ENCODE data around the gene FAM110D.
A peak's percentile ranks its signal among the peaks of the same experiment; 100 is the strongest.

Gene FAM110D

GRCh38 chr1:26114165-26114927 is 44.5 kb upstream of the FAM110D start:
- TF ChIP-seq, protein P1, sequence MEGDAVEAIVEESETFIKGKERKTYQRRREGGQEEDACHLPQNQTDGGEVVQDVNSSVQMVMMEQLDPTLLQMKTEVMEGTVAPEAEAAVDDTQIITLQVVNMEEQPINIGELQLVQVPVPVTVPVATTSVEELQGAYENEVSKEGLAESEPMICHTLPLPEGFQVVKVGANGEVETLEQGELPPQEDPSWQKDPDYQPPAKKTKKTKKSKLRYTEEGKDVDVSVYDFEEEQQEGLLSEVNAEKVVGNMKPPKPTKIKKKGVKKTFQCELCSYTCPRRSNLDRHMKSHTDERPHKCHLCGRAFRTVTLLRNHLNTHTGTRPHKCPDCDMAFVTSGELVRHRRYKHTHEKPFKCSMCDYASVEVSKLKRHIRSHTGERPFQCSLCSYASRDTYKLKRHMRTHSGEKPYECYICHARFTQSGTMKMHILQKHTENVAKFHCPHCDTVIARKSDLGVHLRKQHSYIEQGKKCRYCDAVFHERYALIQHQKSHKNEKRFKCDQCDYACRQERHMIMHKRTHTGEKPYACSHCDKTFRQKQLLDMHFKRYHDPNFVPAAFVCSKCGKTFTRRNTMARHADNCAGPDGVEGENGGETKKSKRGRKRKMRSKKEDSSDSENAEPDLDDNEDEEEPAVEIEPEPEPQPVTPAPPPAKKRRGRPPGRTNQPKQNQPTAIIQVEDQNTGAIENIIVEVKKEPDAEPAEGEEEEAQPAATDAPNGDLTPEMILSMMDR (IDR thresholded peaks at IDR 0.05; ENCODE audit: low read depth, low read length) = no peak
- in situ Hi-C loops (cut with HindIII; ENCODE audit: low sequenced_read_pairs) = no loop called here
- DNase-seq (ENCODE audit: low read depth, low spot score) = no peak
- H3K4me3 ChIP-seq (ENCODE audit: low read depth, low read length) = no peak overlapping the region

- TF ChIP-seq, protein P1 (IDR thresholded peaks at IDR 0.05; ENCODE audit: low read depth, low read length) = no peak
- H3K4me3 ChIP-seq (ENCODE audit: low read depth, low read length) = no peak overlapping the region
- no peak for DNase-seq (ENCODE audit: low read depth, low spot score)
- in situ Hi-C loops (cut with HindIII; ENCODE audit: low sequenced_read_pairs) = no loop called here
Measured at GRCh38 chr1:26119892-26120608, 38.8 kb upstream of the FAM110D start.

- TF ChIP-seq, protein P1 (IDR thresholded peaks at IDR 0.05; ENCODE audit: low read depth, low read length) = no peak
- in situ Hi-C loops (cut with HindIII; ENCODE audit: low sequenced_read_pairs) = no loop called here
- no peak overlapping the region for H3K4me3 ChIP-seq (ENCODE audit: low read depth, low read length)
- DNase-seq (ENCODE audit: low read depth, low spot score) = no peak
Measured at GRCh38 chr1:26121854-26122773, 36.8 kb upstream of the FAM110D start.

- DNase-seq (ENCODE audit: low read depth, low spot score) = peak; percentile 41
- in situ Hi-C loops (cut with HindIII; ENCODE audit: low sequenced_read_pairs) = no loop called here
- TF ChIP-seq, protein P1 (IDR thresholded peaks at IDR 0.05; ENCODE audit: low read depth, low read length) = no peak
- no peak overlapping the region for H3K4me3 ChIP-seq (ENCODE audit: low read depth, low read length)
Measured at GRCh38 chr1:26122988-26123973, 35.6 kb upstream of the FAM110D start.

DNA sequence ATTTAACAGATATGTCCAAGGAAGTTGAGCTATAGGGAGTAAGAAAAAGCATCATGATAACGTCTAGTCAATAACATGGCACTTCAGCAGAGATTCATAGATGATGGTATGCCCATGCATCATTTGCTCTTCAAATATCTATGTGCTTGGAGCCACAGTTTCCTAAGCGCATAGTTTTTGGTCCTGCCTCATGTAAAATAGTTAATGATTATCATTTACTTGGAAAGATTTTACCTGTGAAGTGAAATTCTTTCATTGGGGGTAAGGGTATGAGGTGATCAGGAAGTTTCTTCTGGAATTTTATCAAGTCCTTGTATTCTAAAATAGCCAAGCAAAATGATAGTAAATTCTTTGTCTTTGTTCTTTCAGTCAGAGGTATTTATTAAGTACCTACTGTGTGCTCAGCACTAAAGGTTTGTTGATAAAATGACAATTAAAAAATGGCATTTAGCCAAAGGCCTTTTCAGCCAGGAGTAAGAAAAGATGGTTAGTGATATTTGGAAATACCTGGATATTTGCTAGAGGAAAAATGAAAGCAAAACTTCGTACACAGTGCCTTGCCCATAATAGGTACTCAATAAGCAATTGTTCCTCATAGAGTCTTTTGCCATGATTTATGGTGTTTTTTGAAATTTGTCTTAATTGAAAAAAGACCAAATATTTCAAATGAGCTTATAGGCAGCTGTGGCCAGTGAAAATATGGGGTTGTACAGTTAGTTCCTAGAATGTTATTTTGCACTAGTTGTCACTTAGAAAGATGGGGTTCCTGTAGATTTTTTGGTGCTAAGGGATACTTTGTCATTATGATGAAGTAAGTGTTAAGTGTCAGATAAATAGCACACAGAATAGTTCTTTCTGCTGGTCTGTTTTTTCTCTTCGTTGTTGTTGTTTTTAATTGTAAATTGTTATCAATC is 34.2 kb upstream of the FAM110D start:
- in situ Hi-C loops (cut with HindIII; ENCODE audit: low sequenced_read_pairs) = no loop called here
- no peak for DNase-seq (ENCODE audit: low read depth, low spot score)
- TF ChIP-seq, protein P1 (IDR thresholded peaks at IDR 0.05; ENCODE audit: low read depth, low read length) = no peak
- H3K4me3 ChIP-seq (ENCODE audit: low read depth, low read length) = no peak overlapping the region
